NAMALWA (cell line): Measurements from ENCODE around the gene VWA1.
A peak's percentile ranks its signal among the peaks of the same experiment; 100 is the strongest.
"Not testable (repeated sequence)": the region's sequence is repeated elsewhere in the genome, so short reads cannot be mapped to it uniquely, and the experiment has no call there.

Experiments used
- DNase-seq: peaks from one replicate; pipeline ENCODE4 v3.0.0-alpha.2; 2015; ENCODE audit warnings: low spot score

VWA1 gene

DNA sequence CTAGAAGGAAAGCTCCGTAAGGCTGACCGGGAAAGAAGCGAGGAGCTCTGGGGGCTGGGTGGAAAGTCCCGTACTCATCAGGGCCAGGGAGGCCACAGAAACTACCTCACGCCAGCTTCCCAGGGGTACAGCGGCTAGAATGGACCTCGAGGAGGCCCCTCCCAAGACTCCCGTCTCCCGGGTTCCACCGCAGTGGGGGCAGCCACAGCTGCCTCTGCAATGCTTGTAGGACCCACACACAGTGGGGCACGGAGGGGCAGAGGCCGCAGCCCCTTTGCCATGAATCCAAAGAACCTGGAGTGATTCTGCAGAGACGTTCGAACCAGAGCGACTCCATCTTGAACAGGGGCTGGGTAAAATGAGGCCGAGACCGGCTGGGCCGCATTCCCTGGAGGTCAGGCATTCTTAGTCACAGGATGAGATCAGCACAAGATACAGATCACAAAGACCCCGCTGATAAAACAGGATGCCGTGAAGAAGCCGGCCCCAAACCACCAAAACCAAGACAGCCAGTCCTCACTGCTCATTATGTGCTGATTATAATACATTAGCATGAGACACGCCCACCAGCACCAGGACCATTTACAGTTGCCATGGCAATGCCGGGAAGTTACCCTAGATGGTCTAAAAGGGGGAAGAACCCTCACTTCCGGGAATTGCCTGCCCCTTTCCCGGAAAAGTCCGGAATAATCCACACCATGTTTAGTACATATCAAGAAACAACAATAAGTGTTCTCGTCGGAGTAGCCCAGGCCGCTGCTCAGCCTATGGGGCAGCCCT lies 12.8 kb upstream of the VWA1 start:
- DNase-seq: peak; percentile 71

DNA sequence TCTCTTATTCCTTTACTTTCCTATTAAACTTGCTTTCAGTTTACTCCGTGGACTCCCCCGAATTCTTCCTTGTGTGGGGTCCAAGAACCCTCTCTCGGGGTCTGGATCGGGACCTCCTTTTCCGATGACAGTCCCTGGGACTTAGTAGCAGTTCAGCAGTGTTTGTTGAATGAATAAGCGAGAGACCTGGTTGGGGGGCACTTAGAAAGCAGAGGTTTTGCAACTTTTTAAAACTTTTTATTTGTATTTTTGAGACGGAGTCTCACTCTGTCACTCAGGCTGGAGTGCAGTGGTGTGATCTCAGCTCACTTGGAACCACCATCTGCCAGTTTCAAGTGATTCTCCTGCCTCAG lies 12.3 kb upstream of the VWA1 start:
- no peak for DNase-seq

DNA sequence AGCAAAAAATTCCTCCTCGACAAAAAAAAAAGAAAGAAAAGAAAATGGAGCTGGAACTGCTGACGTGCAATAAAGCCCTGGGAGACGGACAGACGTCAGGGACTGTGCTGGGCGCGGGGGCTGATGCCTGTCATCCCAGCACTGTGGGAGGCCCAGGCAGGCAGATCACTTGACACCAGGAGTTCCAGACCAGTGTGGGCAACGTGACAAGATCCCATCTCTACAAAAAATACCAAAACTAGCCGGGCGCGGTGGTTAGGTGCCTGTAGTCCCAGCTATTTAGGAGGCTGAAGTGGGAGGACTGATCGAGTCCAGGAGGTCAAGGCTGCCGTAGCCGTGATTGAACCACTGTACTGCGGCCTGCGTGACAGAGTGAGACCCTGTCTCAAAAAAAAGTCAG lies 10.8 kb upstream of the VWA1 start:
- DNase-seq: no peak

DNA sequence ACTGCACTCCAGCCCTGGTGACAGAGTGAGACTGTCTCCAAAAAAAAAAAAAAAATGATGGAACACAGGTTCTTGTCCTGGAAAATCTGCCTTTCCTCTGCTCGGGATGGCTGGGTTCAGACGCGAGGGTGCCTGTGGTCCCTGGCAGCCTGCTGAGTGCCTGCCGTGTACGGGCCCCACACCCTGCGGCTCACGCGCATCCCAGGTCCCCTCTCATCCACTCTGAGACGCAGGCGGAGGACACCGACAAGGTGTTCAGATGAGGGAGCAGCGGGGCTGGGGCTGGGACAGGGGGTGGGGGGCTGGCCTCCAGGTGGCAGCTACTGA lies 10.1 kb upstream of the VWA1 start:
- DNase-seq: no peak

DNA sequence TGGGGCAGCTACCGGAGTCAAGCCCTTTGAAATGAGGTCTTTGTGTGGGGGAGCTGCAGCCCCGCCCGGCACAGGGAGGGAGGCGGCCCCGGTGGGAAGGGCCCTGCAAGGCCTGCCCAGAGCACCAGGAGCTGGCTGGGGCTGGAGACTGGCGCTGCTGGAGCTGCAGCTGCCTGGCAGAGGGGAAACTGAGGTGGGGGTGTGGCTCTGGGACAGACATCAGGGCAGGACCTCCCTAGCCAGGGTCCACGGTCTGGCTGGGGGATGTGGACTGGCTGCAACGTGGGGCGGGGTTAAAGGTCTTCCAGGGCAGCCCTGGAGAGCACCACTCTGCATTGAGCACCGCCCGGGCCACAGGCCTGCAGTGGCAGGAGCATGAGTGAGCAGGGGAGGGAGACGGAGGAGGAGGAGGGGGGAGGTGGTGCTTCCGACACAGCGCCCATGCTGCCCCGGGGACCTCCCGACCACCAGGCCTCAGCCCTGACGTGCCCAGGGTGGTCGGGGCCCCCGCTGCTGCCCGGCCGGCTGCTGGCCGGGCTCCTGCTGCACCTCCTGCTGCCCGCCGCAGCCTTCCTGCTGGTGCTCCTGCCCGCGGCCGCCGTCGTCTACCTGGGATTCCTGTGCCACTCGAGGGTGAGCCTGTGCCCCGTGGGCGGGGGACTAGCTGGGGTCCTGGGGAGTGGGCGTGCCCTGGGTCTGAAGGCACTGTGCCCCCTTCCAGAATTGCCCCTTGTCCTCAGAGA lies 9.6 kb upstream of the VWA1 start:
- DNase-seq: no peak

DNA sequence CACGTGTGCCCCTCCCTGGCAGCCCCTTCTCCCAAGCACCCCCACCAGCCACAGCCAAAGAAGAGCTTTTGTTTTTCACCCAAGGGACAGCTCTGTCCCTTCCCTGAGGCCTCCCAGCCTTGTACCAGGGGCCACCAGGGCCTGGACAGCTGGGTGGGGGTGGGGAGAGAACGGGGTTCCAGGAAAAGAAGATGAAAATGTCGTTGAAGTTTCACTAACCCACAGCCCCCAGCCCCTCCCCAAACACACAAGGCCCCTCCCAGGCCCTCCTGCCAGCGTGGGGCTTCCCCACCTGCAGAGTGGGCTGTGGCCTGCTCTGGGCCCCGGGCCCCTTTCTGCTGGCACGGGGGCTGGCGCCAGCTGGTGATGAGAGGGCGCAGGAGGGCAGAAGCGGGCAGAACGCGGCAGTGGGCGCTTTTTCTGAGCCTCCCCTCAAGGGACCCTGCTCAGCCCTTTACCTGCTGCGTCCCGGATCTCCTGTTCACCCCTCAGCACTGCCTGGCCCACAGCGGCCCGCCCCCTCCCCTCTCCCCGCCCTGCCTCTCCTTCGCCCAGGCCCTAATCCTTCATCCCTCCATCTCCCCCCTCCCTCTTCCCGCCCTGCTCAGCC lies 8.9 kb upstream of the VWA1 start:
- no peak for DNase-seq

DNA sequence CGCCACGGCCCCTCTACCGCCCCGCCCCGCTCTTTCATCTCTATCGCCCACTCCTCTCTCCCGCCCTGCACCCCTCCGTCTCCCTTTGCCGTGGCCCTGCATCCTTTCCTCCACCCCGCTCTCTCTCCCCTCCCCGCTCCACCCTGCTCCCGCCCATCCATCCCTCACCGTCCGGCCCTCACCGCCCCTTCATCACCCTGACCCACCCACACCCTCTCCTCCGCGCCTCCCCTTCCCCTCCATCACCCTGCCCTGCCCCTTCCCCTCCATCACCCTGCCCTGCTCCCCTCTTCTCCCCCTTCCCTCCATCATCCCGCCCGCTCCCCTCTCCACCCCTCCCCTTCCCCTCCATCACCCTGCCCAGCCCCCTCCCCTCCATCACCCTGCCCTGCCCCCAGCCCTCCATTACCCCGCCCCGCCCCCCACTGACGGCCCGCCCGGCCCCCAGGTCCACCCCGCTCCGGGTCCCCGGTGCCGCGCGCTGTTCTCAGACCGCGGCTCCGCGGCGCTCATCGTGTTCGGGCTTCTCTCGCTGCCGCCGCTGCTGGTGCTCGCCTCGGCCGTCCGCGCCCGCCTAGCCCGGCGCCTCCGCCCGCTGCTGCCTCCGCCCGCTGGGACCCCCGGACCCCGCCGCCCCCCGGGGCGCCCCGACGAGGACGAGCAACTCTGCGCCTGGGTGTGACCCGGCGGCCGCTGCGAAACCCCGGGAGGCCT lies 8.2 kb upstream of the VWA1 start:
- no peak for DNase-seq

DNA sequence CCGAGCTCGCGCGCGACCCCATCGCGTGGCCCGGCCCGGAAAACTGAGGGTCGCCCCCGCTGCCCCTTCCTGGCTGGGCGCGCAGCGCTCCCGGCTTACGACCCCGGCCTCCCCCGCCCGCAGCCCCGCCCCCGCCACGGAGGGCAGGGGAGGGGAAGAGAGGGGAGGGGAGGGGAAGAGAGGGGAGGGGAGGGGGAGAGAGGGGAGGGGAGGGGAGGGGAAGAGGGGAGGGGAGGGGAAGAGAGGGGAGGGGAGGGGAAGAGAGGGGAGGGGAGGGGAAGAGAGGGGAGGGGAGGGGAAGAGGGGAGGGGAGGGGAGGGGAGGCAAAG lies 7.7 kb upstream of the VWA1 start:
- no peak for DNase-seq

DNA sequence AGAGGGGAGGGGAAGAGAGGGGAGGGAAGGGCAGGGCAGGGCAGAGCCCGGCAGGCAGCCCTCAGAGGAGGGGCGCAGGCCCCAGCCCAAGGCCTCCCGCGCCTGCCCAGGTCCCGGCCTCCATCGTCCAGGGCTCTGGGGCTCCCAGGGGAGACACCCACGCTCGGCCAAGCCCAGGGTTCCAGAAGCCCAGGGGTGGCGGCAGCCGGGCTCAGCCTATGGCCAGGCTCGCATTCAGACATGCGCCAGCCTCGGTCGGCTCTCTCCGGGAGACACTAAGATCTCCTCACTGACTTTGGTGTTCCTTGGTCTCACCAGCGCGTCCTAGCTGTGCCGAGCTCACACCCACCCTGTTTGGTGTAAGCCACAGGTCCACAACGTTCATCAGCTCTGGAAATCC lies 7.3 kb upstream of the VWA1 start:
- no peak for DNase-seq

DNA sequence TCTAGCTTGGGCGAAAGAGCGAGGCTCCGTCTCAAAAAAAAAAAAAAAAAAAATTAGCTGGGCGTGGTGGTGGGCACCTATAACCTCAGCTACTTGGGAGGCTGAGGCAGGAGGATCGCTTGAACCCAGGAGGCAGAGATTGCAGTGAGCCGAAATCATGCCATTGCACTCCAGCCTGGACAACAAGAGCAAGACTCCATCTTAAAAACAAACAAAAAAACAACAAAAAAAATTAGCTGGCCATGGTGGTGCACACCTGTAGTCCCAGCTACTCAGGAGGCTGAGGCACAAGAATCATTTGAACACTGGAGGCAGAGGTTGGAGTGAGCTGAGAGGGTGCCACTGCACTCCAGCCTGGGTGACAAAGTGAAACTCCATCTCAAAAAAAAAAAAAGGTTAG lies 6.5 kb upstream of the VWA1 start:
- not testable (repeated sequence) for DNase-seq

DNA sequence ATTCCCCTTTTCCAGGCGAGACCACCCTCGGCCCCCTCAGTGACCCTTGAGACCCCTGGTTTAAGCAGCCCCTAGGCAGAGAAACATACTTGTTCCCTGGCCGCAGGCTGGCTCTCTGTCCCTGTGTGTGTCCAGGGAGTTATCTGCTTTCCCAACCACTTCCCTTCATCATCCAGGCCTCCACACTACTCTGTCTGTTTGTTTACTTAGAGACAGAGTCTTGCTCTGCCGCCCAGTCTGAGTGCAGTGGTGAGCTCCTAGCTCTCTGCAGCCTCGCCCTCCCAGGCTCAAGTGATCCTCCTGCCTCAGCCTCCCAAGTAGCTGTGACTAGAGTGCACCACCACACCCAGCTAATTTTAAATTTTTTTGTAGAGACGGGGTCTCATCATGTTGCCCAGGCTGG lies 5.8 kb upstream of the VWA1 start:
- no peak for DNase-seq

DNA sequence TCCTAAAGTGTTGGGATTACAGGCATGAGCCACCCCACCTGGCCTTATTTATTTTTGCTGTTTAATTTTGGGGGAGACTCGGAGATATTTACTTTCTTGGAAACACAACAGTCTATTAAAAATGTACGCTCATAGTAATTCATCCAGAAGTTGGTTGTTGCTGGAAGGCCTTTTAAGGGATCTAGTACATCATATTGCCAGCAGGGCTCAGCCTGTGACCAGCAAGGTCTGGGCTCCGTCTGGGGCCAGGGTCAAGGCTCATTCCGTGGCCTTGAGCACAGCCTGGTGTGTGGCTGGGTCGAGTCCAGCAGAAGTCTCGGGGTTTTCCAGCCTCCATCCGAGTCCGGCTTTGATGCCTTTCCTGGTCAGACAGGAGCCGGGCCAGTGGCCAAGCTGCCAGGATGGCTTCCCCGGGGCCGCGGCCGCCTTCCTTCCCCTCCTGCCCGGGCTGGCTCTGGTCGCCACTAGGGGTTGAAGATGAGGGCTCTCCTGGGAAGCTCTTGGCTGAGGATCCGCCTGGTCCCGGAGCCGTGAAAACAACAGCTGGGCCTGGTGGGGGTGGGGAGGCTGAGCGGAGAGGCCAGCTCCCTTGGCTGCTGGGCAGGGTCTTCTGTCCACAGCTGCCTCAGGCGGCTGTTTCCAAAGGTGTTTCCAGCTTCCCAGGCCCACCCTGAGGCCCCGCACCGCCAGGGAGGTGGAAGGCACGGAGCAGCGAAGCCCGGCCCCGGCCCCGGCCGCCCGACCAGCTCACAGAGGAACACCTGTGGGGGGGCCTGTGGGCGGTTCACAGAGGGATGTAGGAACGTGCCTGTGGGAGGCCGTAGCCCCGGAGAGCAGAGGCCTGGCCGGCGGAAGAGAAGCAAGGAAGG lies 5.1 kb upstream of the VWA1 start:
- no peak for DNase-seq

DNA sequence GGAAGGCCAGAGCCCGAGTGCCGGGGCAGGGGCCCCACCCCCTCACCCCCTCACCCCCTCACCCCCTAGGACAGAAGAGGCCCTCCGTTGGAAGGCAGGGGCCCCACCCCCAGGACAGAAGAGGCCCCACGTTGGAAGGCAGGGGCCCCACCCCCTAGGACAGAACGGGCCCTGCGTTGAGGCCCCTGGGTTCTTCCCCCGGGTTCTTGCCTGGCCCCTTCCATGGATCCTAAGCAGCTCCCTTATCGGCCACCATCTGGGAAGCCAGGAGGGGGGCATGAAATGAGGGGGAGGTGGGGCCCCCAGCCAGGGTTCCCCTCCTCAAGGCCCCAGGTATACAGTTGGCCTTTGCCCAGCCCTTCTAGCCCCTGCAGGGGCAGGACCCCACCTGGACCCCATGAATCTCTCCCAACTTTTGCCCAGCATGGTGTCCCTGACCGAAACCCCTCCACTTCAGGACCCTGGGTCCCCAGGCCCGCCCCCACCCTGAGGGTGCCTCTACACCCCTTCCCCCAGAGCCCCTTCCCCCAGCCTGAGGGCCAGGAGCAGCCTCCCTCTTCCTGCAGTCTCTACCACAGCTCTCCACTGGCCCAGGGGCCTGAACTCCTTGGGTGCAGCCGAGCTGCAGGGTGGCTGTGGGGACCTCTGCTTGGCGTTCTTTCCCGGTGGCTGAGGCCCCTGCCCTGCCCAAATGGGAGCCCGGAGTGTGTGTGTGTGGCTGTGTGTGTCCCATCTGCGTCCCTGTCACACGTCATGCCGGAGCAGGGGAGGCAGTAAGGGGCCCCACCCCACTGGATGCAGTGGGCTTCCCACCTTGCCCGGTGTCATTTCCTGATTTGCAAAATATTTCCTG lies 4.3 kb upstream of the VWA1 start:
- DNase-seq: no peak

DNA sequence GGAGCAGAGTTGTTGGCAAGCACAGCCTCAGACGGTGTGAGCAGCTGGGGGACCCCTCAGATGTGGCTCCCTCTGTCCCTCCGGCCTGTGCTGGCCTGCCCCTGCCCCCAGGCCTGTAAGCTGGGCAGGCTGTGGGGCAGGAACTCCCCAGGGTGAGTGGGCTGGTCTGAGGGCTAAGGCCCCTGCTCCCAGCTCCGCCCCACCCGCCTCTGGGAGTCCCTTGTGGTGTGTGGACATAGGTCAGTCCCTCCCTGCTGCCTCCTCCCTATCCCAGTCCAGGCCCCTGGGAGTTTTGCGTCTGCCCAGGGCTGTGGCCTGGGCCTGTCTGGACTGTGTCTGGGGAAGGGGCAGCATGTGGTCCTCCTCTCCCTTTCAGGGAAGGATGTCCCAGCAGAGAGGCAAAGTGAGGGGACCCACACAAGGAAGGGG lies 3.6 kb upstream of the VWA1 start:
- DNase-seq: no peak

DNA sequence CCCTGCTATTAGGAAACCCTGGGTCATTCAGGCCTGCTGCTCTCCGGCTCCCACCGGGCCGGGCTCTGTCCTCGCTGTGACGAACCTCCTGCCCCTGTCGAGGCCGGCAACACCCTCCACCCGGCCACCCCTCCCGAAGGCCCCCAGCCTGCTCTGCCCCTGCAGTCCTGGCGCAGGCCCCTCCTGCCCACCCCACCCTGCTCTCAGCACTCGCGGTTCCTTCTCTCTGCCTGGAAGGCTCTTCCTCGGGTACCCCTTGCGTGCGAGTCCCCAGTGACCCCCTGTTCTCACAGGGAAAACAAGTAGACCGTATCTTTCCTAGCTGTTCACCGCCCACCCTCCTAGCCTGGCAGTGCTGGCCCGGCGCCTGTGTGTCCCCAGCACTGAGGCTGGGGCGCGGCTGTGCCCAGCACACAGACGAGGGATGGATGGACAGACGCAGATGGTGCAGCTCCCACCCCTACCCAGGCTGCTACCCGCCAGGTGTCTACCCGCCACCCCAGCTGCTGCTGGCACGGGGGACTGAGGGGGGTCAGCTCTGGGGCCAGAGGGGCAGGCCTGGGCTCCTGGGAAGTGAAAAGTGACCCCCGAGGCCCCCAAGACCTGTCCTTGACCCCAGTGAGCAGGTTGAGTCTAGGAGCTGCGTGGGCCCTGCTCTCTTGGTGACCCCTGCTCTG lies 3.1 kb upstream of the VWA1 start:
- DNase-seq: no peak

DNA sequence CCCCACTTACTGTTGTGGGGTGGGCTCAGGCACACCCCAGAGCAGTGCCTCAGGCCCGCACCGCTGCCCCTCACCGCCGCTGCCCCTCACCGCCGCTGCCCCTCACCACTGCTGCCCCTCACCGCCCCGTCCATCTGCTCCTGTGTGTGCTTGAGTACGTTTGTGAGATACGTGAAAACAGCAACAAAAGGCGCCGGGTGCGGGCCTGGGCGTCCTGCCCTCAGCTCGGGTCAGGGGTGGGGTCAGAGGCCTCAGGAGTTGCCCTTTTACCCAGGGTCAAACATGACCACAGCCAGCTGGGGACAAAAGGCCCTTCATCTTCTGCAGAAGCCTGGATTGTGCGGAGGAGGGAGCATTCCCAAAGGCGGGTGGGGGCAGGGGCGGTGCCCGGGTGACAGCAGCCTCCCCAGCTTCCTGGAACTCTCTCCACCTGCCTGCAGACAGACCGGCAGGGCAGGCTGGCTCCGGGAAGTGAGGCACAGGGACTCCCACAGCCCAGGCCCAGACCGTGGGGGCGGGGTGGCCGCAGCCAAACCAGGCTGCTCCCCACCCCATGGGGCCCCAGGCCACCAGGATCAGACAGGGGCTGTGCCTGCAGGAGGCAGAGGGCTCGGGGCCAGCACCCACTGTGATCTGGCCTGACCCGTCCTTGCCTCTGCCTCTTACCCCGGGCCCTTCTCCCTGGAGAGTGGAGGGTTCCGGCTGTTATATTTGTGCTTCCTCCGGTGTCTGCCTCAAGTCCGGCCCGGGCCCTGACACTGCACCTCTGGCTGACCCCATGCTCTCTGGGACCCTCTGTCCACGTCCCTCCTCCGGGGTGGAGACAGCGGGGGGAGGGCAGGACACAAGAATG lies 2.3 kb upstream of the VWA1 start:
- DNase-seq: no peak

DNA sequence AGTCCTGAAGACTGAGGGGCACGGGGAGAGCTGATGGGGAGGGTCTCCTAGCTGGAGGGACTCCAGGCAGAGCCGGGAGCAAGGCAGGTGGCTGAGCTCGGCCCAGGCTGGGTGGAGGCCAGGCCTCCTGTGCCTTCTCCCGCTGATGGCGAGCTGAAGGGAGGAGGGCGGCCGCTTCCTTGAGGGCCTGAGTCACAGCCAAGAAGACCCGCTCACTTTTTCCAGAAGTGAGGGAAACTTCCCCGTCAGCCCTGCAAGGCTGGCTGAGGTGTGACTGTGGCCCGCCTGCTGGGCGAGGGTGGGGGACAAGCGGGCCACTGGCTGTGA lies 1.7 kb upstream of the VWA1 start:
- no peak for DNase-seq

DNA sequence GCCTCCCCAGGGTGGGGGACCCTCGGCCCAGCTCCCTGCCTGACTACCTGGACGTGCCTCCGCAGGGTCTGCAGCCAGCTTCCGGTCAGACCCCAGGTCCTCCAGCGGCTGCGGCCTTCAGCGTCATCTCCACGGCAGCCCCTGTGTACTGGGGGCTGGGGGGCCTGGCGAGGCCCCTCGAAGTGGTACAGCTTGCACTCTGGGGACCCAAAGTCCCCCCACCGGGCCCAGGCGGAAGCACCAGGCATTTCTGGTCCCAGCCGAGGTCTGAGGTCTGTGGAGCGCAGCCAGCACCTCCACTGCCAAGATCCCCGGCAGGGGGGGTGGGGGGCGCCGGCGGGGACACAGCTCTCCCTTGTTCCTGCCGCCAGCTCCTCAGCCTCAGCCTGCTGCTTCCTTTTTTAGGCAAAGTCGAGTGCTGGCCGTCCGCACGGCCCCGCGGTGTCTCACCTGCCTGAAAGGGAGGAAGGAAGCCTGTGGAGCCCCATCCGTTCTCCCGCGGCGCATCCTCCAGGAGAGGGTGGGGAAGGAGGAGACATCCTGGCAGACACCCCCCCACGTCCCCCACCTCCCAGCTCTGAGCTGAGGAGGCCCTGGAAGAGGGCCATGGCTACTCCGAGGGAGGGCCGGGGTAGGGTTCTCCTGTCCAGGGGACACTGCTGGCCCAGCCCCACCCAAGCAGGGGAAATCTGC lies 1.2 kb upstream of the VWA1 start:
- DNase-seq: no peak

DNA sequence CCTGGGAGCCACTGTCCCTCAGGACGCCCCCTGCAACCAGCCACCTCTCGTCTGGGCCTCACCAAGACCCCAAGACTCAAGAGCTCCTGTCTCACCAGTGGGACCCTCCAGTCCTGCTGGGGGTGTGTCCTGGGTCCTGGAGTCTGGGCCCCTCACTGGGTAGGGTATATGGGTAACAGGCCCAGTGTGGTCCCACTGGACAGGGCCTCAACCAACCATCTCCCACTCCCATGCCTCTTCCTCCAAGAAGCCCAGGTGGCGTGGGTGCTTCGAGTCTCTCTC lies 725 bp upstream of the VWA1 start:
- DNase-seq: no peak
